CD4-positive, alpha-beta T cell treated with Interleukin-4 for 1 hour (primary cell): Measurements from ENCODE around the gene PSMB5.
"Not testable (repeated sequence)": the region's sequence is repeated elsewhere in the genome, so short reads cannot be mapped to it uniquely, and the experiment has no call there.

Experiments used
- DNase-seq, 2 donors: peaks; one replicate each; pipeline ENCODE4 v3.0.0-alpha.2; 2020 to 2022

PSMB5 gene

GRCh38 chr14:23013054-23013748 lies 21.5 kb downstream of the PSMB5 start:
- no peak for DNase-seq

DNA sequence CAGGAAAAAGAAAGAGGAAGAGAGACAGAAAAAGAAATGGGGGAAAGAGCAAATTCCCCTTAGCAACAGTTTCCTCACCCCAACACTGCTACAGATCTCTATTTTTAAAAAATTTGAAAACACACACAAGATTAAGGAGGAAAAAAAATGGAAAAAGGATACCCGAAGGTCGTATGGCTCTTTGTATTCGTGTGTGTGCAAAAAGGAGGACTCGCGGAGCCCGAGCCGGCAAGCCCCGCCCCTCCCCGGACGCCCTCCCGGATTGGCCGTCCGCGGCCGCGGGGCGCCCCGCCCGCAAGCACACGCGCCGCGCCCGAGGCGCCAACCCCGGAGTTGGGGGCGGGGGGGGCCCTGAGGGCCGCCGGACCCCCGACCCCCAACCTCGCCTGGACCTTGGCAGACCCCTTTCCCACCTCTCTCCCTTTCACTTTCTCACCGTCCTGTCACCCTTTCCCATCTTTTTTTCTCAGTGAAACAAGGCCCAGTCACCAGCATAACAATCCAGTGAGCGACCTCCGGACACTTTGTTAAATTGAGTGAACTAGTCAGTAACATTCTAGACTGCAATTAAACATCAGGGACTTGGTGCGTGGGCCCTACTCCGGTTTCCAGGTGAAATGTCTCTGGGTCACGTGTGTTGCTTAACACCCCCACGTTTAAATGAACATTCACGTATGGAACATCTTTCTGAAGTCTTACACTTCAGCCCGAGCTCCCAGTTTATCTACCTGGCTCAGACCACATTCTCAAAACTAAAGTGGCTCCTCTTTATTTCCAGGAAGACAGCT lies 24.6 kb downstream of the PSMB5 start, which contains the start of gene C14orf93:
Gene C14orf93, minus strand, starts transcription at position 205 of the 788 bp plus-strand sequence. CDS start 11,120 bp downstream, outside the sequence.
- peak; percentile 77 to 79 for DNase-seq

DNA sequence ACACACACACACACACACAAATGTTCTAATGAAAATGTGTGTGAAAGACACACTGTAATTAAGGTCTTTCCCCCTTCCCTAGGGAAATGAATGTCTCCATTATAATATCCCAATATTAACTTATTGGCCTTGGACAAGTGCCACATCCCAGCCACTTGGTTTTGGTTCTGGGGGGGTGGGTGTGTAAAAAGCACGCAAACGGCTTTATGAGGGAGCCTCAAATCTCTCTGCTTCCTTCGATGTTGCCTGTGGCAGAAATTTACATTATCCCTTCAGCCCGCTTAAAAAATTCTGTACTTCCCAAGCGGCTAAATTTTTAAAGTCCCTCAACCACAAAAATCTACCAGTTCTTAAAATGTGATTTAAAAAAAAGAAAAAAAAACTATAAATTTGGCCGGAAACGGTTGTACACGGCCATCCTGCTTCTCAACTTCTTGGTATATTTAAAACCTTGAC lies 25.2 kb downstream of the PSMB5 start:
- no peak for DNase-seq

GRCh38 chr14:23008831-23009230 lies 25.9 kb downstream of the PSMB5 start:
- DNase-seq = no peak

GRCh38 chr14:23006544-23007419 lies 27.9 kb downstream of the PSMB5 start:
- DNase-seq = peak; percentile 98 to 99

GRCh38 chr14:23006188-23006534 lies 28.5 kb downstream of the PSMB5 start:
- DNase-seq = no peak

DNA sequence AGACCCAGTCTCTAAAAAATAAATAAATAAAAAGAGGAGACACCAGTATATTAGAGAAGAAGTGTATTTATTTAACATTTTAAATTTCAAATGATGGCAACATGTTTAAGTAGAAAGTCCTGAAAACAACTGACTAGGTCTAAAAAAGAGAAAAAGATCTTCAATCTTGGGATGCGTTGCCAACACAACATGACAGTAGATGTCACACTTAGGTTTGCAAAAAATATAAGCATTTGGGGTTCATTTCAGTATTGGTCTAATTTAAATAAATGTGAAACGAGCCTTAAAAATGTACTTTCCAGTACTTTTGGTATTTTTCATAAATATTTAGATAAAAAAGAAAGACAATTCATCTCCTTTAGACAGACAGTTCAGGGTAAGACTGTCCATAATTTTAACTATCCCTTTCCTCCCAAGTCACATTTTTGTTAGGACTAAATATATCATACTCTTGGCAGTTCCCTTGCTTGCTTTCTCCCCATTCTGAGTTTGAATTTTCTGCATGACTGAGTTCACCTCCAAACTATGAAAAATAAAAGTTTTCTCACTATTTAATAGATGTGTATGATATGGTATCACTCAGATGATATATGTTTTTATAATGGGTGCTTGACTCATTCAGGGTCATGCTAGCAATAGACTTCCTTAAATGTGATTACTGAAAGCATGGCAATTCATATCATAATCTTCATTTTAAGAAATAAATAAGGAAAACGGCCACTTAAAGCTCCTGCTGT lies 29.1 kb downstream of the PSMB5 start:
- no peak for DNase-seq

DNA sequence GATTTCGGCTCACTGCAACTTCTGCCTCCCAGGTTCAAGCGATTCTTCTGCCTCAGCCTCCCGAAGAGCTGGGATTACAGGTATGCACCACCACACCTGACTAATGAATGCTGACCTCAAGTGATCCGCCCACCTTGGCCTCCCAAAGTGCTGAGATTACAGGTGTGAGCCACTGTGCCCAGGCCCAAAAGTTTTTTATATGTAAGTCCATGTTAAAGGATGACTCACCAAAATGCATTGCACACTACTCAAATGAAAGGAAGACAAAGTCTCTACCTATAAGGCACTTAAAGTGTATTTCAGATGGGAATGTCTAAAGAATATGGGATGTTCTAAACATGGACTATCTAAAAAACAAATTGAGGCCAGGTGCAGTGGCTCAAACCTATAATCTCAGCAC lies 30.4 kb downstream of the PSMB5 start:
- DNase-seq = not testable (repeated sequence)

- DNase-seq = no peak
Observed at GRCh38 chr14:23002592-23002991, 32.1 kb downstream of the PSMB5 start.

DNA sequence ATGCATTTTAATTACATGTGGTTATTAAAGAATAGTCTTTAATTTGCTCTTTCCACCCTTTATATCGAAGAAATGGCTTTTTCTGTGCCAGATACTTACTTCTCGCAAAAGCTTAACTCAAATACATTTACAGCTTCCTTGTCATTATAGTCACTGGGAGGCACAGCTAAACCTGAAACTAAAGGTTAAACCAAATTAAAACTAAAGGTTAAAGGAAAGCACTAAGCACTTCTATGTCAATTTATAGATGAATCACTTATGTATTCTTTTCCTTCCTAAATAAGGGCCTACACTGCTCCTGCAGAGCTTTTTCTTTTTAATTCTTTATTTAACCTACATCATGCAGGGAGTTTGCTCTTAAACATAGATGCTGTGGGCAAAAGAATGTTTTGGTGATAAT lies 33.8 kb downstream of the PSMB5 start:
- no peak for DNase-seq

DNA sequence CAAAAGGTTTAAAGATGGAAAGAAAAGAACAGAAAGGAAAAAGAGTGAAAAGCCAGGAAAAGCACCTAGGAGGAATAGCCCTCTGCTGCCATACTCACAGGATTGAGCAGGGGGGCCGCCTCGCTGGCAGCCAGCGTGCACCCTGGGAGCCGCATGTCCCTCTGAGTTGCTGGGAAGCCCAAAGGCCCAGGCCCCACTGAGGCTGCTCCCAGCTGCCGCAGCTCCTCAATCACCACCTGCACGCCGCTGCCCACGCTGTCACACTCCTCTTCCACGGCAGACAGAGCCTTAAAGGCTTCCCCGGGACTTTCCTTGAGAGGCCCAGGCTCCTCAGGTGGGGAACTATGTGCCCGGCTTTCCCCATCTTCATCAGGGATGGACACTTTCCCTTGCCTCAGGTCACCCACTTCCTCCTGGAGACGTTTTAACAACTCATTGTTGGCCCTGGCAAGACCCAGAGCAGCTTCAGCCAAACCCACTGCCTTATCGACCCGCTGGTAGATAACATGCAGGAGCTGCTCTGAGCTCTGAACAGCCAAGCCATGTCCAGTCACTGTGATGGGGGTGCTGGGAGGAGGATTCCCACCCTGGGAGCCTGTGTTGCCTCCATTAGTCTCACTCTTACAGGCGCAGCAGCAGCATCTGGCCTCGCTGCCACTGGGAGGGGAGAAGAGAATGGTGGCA lies 36.2 kb downstream of the PSMB5 start:
- no peak for DNase-seq

DNA sequence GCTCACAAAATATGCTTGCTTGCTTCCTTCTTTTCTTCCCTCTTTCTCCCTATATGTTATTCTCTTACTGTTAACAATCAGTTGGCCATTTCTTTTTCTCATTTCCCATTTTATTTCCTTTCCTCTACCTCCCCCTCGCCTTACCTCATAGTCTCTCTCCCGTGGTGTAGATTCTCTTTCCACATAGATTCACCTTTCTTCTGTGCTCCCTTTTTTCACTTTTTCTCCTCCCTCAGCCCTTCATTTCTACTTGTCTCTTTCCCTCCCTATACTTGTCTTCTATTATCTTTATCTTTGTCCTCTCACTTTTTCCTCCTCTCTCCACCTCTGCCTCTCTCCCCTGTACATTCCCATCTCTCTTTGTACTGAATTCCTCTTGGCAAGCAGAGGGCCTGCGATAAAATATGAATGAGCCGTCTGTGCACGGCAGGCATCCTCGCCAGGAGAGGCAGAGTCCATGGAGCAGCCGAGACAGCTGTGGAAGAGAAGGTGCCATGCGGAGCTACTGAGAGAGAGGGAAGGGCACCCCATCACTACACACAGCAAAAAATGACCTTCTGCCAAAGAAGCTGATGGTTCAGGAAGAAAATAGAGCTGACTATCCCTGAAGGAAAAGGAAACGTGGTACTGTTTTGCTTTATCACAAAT lies 36.9 kb downstream of the PSMB5 start:
- no peak for DNase-seq

GRCh38 chr14:22996768-22997654 lies 37.7 kb downstream of the PSMB5 start:
- DNase-seq = no peak

DNA sequence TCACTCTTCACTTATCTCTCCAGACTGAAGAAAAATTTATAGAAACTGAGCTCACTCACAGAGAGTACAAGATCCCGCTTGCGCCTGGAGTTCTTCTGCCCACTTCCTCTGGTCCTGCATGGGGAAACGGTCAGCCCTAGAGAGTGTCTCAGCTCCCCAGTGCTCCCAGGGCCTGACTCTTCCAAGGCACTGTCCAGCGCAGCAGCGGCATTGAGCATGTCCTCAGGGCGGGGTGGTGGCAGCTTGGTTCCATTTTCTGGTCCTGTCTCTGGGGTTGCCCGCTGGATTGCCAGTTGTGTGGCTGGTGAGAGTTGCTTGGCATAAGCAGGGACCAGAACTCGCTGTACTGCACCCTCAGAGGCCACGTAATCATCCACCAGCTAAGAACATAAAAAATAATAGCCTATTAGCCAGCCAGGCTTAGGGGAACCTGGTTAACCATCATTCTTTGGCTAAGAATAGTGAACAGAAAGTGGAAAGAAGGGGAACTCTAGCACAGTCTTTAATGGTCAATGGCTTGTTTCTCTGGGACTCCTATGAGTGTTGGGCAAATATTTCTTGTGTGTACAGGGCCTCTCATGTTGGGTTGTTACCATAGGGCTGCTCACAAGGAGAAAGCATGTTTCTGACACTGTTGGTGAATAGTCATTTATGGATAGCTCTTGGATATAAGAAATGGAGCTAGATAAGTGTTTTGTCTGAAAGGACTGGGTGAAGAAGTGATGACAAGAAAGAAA lies 38.6 kb downstream of the PSMB5 start:
- DNase-seq = no peak

DNA sequence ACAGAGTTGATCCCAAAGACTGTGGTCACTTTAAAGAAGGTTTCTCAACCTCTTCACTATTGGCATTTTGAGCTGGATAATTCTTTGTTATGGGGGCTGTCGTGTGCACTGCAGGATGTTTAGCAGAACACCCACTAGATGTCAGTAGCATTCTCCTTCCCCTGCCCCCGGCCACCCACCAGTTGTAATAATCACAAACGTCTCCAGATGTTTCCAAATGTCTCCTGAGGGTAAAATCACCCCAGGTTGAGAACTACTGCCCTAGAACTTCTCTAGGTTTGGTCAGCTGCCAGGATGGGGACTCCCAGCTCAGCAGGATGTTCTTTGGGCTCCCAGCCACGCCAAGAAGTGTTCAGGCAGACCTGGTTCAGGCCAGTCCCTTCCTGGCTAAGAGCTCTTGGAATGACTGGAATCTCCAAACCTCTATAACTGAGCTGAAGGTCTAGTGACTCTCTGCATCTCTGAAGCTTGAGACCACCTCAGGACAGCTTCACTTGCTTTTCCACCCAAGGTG lies 39.9 kb downstream of the PSMB5 start:
- peak; percentile 33 to 47 for DNase-seq

DNA sequence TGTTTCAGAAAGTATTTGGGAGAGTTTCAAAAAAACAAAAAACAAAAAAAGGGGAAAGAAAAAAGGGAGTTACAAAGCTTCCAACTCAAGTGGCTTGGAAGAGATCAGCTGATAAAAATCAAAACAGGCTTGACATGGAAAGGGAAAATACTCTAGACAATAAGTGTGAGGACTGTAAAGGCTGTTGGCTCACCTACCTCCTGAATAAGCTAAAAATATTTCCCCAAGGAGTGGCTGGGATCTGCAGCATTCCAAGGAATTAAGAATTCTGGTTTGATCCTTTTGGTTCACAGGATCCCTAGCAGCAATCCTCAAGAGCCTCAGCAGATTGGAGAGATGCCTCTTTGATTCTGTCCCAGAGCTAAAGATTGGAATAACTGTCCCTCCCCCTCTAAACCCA lies 41.2 kb downstream of the PSMB5 start:
- no peak for DNase-seq

- no peak for DNase-seq
Observed at GRCh38 chr14:22991852-22992251, 42.8 kb downstream of the PSMB5 start.

DNA sequence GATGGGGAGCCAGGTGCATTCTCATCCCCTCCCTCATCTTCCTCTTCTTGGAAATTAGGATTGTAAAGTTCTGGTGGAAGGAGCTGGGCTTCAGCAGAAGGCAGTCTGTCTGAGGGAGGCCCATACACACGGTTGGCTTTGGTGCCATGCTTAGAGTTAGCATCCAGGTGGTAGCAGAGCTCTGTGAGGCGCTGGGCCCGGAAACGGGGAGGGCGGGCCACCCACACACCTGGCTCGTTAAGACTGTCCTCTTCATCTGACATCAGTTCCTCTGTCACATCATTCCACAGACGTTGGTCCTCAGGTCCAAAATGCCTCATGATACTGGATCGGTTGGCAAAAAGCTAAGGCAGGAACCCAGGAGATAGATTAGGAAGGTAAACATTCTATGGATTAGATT lies 47.4 kb downstream of the PSMB5 start:
- no peak for DNase-seq

- DNase-seq = peak; percentile 88
Observed at GRCh38 chr14:22986508-22987054, 48.1 kb downstream of the PSMB5 start.
